Mucosa of stomach (tissue), 1 donor: ENCODE data around the gene CRYZL1.
"Not testable (repeated sequence)": the region's sequence is repeated elsewhere in the genome, so short reads cannot be mapped to it uniquely, and the experiment has no call there.

ENCODE experiments used
- H3K27me3 ChIP-seq: one replicate; pipeline ENCODE4 v1.7.0; 2013; ENCODE audit warnings: mild to moderate bottlenecking, low read length; ENCODE audit not compliant: control insufficient read depth, insufficient read depth
- H3K36me3 ChIP-seq: one replicate; pipeline ENCODE4 v1.7.0; 2013; ENCODE audit warnings: low read length; ENCODE audit not compliant: control insufficient read depth, insufficient read depth
- H3K4me1 ChIP-seq: one replicate; pipeline ENCODE4 v1.7.0; 2013; ENCODE audit warnings: mild to moderate bottlenecking, low read length; ENCODE audit not compliant: control insufficient read depth, insufficient read depth
- H3K4me3 ChIP-seq: one replicate; pipeline ENCODE4 v1.7.0; 2013; ENCODE audit warnings: low read length
- H3K9ac ChIP-seq: one replicate; pipeline ENCODE4 v1.7.0; 2013; ENCODE audit warnings: mild to moderate bottlenecking, low read length, moderate library complexity
- H3K9me3 ChIP-seq: one replicate; pipeline ENCODE4 v1.7.0; 2013; ENCODE audit warnings: mild to moderate bottlenecking, low read length, moderate library complexity; ENCODE audit not compliant: control insufficient read depth
- donor health status: Pancreatic carcinoma.

CRYZL1 gene

DNA sequence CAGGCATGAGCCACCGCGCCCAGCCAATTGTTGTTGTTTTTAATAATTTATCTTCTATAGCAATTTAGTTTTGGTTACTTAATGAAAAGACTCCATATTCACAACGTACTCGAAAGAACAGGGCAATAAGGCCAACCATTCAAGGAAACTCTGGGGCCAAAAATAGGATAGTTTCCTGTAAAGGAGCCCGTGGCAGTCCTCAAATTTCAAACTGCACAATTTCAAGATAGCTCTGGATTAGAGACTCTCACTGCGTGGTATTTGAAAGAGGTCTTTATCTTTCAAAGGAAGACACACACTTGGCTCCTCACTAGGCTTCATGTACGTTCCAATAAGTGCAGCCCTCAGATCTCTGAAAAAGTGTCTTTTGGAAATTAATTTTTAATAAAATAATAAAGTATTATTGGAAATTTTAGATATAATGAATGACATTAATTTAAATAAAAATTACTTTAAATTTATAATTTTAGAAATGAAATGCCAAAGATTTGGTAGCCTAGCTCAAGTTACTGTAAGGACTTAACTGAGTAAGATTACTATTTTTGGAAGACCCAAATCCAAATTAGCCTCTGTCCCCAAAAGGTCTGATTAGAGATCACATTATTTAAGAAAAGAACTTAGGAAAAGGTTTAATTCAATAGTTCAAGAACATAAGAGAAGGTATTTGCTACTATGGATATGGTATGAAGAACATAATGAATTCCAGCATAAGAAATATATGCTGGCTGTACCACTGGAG, 30.4 kb downstream of the CRYZL1 start:
- H3K9ac ChIP-seq = no peak overlapping the region
- H3K36me3 ChIP-seq = no peaks in the 10 kb centered on the region
- H3K27me3 ChIP-seq = no peaks in the 10 kb centered on the region
- no peaks in the 10 kb centered on the region for H3K9me3 ChIP-seq
- no peaks in the 10 kb centered on the region for H3K4me1 ChIP-seq
- no peak overlapping the region for H3K4me3 ChIP-seq

- H3K4me3 ChIP-seq = no peak overlapping the region
- no peak overlapping the region for H3K9ac ChIP-seq
- no peaks in the 10 kb centered on the region for H3K36me3 ChIP-seq
- H3K9me3 ChIP-seq = no peaks in the 10 kb centered on the region
- H3K4me1 ChIP-seq = no peaks in the 10 kb centered on the region
- H3K27me3 ChIP-seq = no peaks in the 10 kb centered on the region
Measured at GRCh38 chr21:33608559-33608958, 33.0 kb downstream of the CRYZL1 start.

DNA sequence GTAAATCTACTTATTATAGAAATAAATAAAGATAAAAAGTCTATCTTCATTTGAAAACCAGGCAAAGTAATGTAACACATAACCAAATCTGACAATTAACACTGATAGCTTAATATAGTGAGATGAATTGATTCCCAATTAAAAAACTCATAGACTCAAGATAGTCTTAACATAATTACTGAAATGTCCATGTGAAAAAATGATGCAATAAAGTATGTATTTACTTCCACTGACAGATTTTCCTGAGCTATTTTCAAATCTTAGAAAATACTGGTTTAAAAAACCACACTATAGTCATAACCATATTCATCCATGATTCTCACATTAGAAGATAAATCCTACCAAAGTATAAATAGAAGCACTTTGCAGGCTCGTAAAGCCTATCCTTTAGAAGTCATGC, 43.5 kb downstream of the CRYZL1 start:
- no peaks in the 10 kb centered on the region for H3K9me3 ChIP-seq
- H3K4me3 ChIP-seq = no peak overlapping the region
- H3K9ac ChIP-seq = no peak overlapping the region
- no peaks in the 10 kb centered on the region for H3K4me1 ChIP-seq
- H3K36me3 ChIP-seq = no peaks in the 10 kb centered on the region
- no peaks in the 10 kb centered on the region for H3K27me3 ChIP-seq

- Histone ChIP-seq H3K27me3 (no peaks in the 10 kb centered on the region), H3K36me3 (no peaks in the 10 kb centered on the region), H3K9me3 (no peaks in the 10 kb centered on the region), H3K9ac (peak within 1 kb of the TSS; percentile 85), H3K4me1 (no peaks in the 10 kb centered on the region), H3K4me3 (peak within 1 kb of the TSS; percentile 77)
Measured at GRCh38 chr21:33588485-33589335, 52.8 kb downstream of the CRYZL1 start, which contains the start of gene DONSON. Gene DONSON, minus strand, starts transcription at chr21:33588684. Its CDS starts 43 bp downstream, at chr21:33588641.

DNA sequence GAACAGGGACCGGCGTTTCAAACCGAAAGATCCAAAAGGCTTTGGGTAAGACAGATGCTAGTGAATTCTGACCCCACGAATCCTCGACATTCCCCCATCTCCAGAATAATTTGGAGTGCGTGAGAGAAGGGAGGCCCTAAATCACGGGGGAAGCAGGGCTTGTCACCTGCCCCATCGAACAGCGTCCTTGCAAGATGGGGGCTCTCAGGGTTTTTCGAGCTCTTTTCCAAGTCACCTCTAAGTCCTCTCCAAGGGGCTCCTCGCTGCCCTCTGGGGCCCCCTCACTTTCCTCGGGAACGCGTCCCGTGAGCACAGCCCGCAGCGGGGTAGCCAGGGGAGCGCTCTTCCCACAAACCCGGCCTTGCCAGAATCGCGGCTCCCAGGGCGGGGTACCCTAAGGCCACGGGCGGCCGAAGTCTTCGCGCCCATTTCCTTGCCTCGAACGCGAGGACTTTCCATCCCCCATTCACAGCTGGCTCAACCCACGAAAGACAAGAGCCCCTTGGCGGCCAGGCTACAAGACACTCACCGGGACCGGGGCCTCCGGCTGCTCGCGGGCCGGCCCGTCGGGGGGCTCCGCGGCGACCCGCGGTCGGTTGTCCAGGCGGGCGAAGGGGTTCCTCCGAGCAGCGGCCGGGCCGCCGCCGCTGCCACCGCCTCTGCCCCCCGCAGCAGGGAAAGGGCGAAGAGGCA, 53.6 kb downstream of the CRYZL1 start:
- H3K27me3 ChIP-seq = no peaks in the 10 kb centered on the region
- no peaks in the 10 kb centered on the region for H3K4me1 ChIP-seq
- H3K4me3 ChIP-seq = peak overlapping the region; percentile 77
- H3K36me3 ChIP-seq = no peaks in the 10 kb centered on the region
- H3K9ac ChIP-seq = peak overlapping the region; percentile 85
- no peaks in the 10 kb centered on the region for H3K9me3 ChIP-seq

GRCh38 chr21:33586927-33587326, 54.6 kb downstream of the CRYZL1 start:
- Histone ChIP-seq H3K4me1 (no peaks in the 10 kb centered on the region), H3K9me3 (no peaks in the 10 kb centered on the region), H3K9ac (no peak overlapping the region), H3K36me3 (no peaks in the 10 kb centered on the region), H3K4me3 (no peak overlapping the region), H3K27me3 (no peaks in the 10 kb centered on the region)

DNA sequence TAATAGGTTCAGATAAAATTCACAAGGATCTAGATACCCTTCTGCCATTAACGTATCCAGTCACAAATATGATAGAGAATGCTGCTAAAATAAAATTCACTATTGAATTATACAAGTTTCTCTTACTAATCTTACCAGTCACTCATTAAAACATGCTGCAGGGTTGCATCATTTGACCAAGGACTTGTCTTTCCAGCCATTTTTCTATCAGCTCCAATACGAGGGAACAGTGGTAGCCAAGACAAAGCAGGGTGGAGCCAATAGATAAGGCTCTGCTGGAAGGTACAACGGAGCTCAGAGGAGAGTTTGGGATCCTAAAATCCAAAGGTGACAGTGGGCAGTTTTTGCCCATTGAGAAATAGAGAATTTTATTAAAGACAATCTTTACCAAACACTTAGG, 57.1 kb downstream of the CRYZL1 start:
- Histone ChIP-seq H3K9ac (no peak overlapping the region), H3K36me3 (no peaks in the 10 kb centered on the region), H3K27me3 (no peaks in the 10 kb centered on the region), H3K4me1 (no peaks in the 10 kb centered on the region), H3K9me3 (no peaks in the 10 kb centered on the region), H3K4me3 (no peak overlapping the region)

- no peak overlapping the region for H3K9ac ChIP-seq
- no peak overlapping the region for H3K4me3 ChIP-seq
- H3K27me3 ChIP-seq = no peaks in the 10 kb centered on the region
- no peaks in the 10 kb centered on the region for H3K9me3 ChIP-seq
- H3K4me1 ChIP-seq = no peaks in the 10 kb centered on the region
- no peaks in the 10 kb centered on the region for H3K36me3 ChIP-seq
Measured at GRCh38 chr21:33578959-33579542, 62.5 kb downstream of the CRYZL1 start.

- Histone ChIP-seq H3K36me3 (no peaks in the 10 kb centered on the region), H3K9me3 (no peaks in the 10 kb centered on the region), H3K4me1 (no peaks in the 10 kb centered on the region), H3K27me3 (no peaks in the 10 kb centered on the region), H3K9ac (no peak overlapping the region), H3K4me3 (no peak overlapping the region)
Measured at GRCh38 chr21:33578214-33578613, 63.3 kb downstream of the CRYZL1 start.

GRCh38 chr21:33576741-33577141, 64.8 kb downstream of the CRYZL1 start:
- H3K27me3 ChIP-seq, H3K9me3 ChIP-seq, H3K4me3 ChIP-seq, H3K4me1 ChIP-seq, H3K36me3 ChIP-seq, H3K9ac ChIP-seq: not testable (repeated sequence)

GRCh38 chr21:33572350-33572749, 69.2 kb downstream of the CRYZL1 start:
- Histone ChIP-seq H3K9ac (no peak overlapping the region), H3K9me3 (no peaks in the 10 kb centered on the region), H3K36me3 (peaks cover 4% of the 10 kb centered on the region), H3K27me3 (no peaks in the 10 kb centered on the region), H3K4me3 (no peak overlapping the region), H3K4me1 (no peaks in the 10 kb centered on the region)
